Astrocyte of the spinal cord (primary cell): ENCODE measurements around the gene TSR3.
A peak's percentile ranks its signal among the peaks of the same experiment; 100 is the strongest.

ENCODE experiments used
- DNase-seq: peaks from one replicate; pipeline ENCODE4 v3.0.0; 2011; ENCODE audit warnings: low read depth, low spot score
- H3K4me3 ChIP-seq: 2 replicates; pipeline ENCODE4 v1.5.1; 2011; ENCODE audit warnings: low read depth, mild to moderate bottlenecking, low read length, moderate library complexity
- in situ Hi-C: cut with HindIII; loops from 2 replicates; pipeline ENCODE4 v1.10.0; 2017; ENCODE audit warnings: low sequenced_read_pairs
- TF ChIP-seq, protein P1 (sequence below): IDR thresholded peaks from 2 replicates; pipeline ENCODE4 v1.5.1; 2012; ENCODE audit warnings: low read depth, mild to moderate bottlenecking, low read length, inconsistent platforms

The TSR3 gene

DNA sequence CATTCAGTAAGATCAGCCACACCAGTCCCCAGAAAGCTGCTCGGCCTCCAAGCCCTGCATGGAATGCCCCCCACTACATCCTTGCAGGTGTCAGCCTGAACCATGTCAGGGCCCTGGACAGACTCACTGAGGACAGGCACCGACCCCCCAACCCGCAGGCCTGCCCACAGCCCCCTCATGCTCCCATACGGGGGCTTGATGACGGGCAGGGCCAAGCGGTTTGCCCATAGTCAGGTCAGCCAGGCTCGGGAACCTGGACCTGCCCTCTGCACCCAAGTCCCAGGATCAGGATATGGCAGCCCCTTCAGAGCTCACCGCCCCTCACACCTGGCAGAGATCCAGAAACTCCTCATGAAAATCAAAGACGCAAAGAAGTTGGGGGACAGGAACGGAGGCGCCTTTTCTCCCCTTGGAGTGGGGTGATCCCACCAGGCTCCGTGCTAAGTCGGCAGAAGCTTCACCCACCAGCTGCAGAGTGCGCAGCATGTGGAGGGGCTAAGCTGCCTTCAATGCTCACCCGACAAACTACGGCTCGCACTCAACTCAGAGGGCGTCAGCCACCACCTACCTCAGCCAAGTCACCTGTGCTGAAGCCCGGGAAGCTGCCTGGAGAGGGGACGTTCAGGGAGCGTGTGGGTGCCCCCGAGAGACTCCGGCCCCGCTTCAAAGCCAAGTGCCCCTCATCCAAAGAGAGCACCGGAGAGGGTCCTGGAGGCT lies 26.6 kb upstream of the TSR3 start:
- in situ Hi-C loops: no loop called here
- DNase-seq: no peak
- TF ChIP-seq, protein P1, sequence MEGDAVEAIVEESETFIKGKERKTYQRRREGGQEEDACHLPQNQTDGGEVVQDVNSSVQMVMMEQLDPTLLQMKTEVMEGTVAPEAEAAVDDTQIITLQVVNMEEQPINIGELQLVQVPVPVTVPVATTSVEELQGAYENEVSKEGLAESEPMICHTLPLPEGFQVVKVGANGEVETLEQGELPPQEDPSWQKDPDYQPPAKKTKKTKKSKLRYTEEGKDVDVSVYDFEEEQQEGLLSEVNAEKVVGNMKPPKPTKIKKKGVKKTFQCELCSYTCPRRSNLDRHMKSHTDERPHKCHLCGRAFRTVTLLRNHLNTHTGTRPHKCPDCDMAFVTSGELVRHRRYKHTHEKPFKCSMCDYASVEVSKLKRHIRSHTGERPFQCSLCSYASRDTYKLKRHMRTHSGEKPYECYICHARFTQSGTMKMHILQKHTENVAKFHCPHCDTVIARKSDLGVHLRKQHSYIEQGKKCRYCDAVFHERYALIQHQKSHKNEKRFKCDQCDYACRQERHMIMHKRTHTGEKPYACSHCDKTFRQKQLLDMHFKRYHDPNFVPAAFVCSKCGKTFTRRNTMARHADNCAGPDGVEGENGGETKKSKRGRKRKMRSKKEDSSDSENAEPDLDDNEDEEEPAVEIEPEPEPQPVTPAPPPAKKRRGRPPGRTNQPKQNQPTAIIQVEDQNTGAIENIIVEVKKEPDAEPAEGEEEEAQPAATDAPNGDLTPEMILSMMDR: no peak
- H3K4me3 ChIP-seq: peak overlapping the region; percentile 45

DNA sequence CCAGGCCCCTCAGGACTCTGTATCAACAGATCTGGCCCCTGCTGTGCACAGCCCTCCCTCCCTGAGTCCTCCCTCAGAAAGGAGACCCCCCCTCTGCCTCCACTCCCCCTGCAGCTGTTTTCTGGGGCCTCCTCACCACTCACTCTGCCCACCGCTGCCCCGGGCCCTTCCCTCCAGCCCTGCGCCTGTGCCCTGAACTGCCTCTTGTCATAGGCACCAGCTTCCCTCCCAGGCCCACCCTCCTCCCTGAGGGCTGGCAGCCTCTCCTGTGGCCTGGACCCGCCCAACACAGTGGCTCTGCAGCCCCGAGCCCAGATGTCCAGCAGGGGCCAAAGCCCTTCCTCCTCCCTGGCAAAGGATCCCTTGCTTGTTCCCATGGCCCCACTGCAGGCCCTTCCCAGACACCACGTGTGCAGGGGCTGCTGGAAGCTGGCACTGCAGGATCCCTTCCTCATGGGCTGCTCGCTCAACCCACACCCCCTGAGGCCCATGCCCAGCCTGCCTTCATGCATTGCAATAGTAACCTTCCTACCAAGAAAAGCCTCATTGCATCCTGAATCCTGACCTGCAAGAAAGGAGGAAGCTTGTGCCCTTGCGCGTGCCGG lies 25.8 kb upstream of the TSR3 start:
- TF ChIP-seq, protein P1: no peak
- in situ Hi-C loops: no loop called here
- DNase-seq: no peak
- H3K4me3 ChIP-seq: no peak overlapping the region

- DNase-seq: no peak
- H3K4me3 ChIP-seq: no peak overlapping the region
- TF ChIP-seq, protein P1: no peak
- in situ Hi-C loops: no loop called here
These were observed 24.2 kb upstream of the TSR3 start for GRCh38 chr16:1375741-1376410.

GRCh38 chr16:1375298-1375640 lies 23.6 kb upstream of the TSR3 start:
- H3K4me3 ChIP-seq: no peak overlapping the region
- TF ChIP-seq, protein P1: no peak
- no peak for DNase-seq
- in situ Hi-C loops: no loop called here

DNA sequence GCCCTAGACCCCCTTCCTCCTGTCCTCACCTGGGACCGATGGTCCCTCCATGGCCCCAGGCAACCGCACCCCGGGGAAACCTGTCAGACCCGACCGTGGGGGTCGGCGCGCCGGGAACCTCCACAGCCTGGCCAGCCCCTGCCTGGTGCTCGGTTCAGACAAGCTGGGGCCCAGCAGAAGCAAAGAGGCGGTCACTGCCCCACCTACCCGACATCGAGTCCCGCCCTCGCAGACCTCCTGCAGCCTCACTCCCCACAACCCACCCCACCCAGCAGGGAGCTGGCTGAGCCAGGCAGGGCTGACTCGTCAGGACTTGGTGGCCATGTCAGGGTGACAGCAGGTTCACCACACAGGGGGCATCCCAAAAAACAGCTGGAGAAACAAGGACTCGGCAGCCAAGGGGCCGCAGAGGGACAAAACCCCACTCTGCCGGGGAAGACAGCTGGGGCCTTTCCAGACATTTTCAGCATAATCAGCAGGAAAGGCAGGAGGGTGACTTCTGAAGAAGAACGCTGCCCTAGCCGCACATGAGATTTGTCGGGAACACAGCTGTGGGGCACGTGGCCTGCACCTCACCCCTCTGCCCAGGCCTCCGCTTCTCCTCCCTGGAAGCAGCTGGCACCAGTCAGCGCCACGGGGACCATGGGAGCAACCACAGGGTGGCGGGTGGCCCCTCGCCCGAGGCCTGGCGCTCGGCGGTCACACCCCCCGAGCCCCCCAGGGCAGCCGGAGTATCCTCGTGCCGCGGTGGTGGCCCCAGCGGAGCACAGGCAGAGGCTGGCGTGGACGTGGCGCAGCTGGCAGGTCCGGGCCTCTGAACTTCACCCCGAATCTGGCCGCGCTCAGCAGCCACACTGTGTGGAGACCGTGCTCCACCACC lies 23.0 kb upstream of the TSR3 start:
- no peak overlapping the region for H3K4me3 ChIP-seq
- DNase-seq: no peak
- in situ Hi-C loops: no loop called here
- TF ChIP-seq, protein P1: no peak

GRCh38 chr16:1372292-1372950 lies 20.7 kb upstream of the TSR3 start:
- in situ Hi-C loops: no loop called here
- TF ChIP-seq, protein P1: no peak
- H3K4me3 ChIP-seq: no peak overlapping the region
- DNase-seq: no peak
